Brain microvascular endothelial cell (primary cell): Measurements from ENCODE around the gene CELF1.
A peak's percentile ranks its signal among the peaks of the same experiment; 100 is the strongest.

Source experiments
- DNase-seq: peaks from one replicate; pipeline ENCODE4 v3.0.0-alpha.2; 2020
- H3K27ac ChIP-seq: fragments of 250-450 bp; sonication (Bioruptor Pico); 2 replicates; pipeline ENCODE4 v1.5.1; 2020; ENCODE audit warnings: mild to moderate bottlenecking, moderate library complexity
- H3K27me3 ChIP-seq: fragments of 250-450 bp; sonication (Bioruptor Pico); replicated peaks from 2 replicates; pipeline ENCODE4 v1.5.1; 2020; ENCODE audit warnings: mild to moderate bottlenecking
- H3K36me3 ChIP-seq: fragments of 250-450 bp; sonication (Bioruptor Pico); replicated peaks from 2 replicates; pipeline ENCODE4 v1.5.1; 2020; ENCODE audit warnings: mild to moderate bottlenecking
- H3K4me3 ChIP-seq: 2 replicates; pipeline ENCODE4 v1.5.1; 2011; ENCODE audit warnings: low read depth, mild to moderate bottlenecking, control low read depth, low read length, moderate library complexity
- CTCF ChIP-seq: IDR thresholded peaks from 2 replicates; pipeline ENCODE4 v1.5.1; 2011; ENCODE audit warnings: low read depth, mild to moderate bottlenecking, moderate library complexity, low read length, control low read depth, inconsistent platforms; ENCODE audit errors: missing control alignments
- in situ Hi-C: cut with HindIII; loops from 2 replicates; pipeline ENCODE4 v1.10.0; 2017; ENCODE audit warnings: low sequenced_read_pairs, low pct_ligation_motif_present

Gene CELF1

GRCh38 chr11:47541070-47541469 lies 11.9 kb downstream of the CELF1 start:
- Histone ChIP-seq H3K36me3 (no peaks in the 10 kb centered on the region), H3K27me3 (no peaks in the 10 kb centered on the region), H3K4me3 (no peak overlapping the region), H3K27ac (no peak overlapping the region)
- no peak for TF ChIP-seq CTCF
- in situ Hi-C loops, result no loop called here
- no peak for DNase-seq

GRCh38 chr11:47539681-47540039 lies 13.3 kb downstream of the CELF1 start:
- DNase-seq, result no peak
- no peaks in the 10 kb centered on the region for H3K36me3 ChIP-seq
- in situ Hi-C loops, result no loop called here
- H3K27ac ChIP-seq, result peak overlapping the region; percentile 68
- no peak overlapping the region for H3K4me3 ChIP-seq
- no peak for TF ChIP-seq CTCF
- no peaks in the 10 kb centered on the region for H3K27me3 ChIP-seq

GRCh38 chr11:47538741-47539565 lies 14.0 kb downstream of the CELF1 start:
- peak overlapping the region; percentile 68 for H3K27ac ChIP-seq
- no peaks in the 10 kb centered on the region for H3K36me3 ChIP-seq
- H3K4me3 ChIP-seq, result no peak overlapping the region
- DNase-seq, result no peak
- TF ChIP-seq CTCF, result no peak
- in situ Hi-C loops, result no loop called here
- H3K27me3 ChIP-seq, result no peaks in the 10 kb centered on the region

- in situ Hi-C loops, result no loop called here
- Histone ChIP-seq H3K27ac (no peak overlapping the region), H3K36me3 (no peaks in the 10 kb centered on the region)
These were observed 16.0 kb downstream of the CELF1 start for GRCh38 chr11:47536915-47537314.

GRCh38 chr11:47534704-47535251 lies 18.2 kb downstream of the CELF1 start:
- no peak overlapping the region for H3K27ac ChIP-seq
- H3K4me3 ChIP-seq, result no peak overlapping the region
- peaks cover 3% of the 10 kb centered on the region for H3K36me3 ChIP-seq
- no peaks in the 10 kb centered on the region for H3K27me3 ChIP-seq
- no peak for DNase-seq
- TF ChIP-seq CTCF, result no peak
- in situ Hi-C loops, result no loop called here

More at GRCh38 chr11:47536915-47537314, 16.0 kb downstream of the CELF1 start:
- Histone ChIP-seq H3K4me3 (no peak overlapping the region), H3K27me3 (no peaks in the 10 kb centered on the region)
- TF ChIP-seq CTCF, result no peak
- no peak for DNase-seq

GRCh38 chr11:47533690-47534151 lies 19.2 kb downstream of the CELF1 start:
- no peak for TF ChIP-seq CTCF
- no peak for DNase-seq
- in situ Hi-C loops, result no loop called here
- Histone ChIP-seq H3K36me3 (peaks cover 3% of the 10 kb centered on the region), H3K27ac (peak overlapping the region; percentile 43), H3K27me3 (no peaks in the 10 kb centered on the region), H3K4me3 (no peak overlapping the region)
